ENCODE data around the gene INSYN2A.

INSYN2A gene

DNA sequence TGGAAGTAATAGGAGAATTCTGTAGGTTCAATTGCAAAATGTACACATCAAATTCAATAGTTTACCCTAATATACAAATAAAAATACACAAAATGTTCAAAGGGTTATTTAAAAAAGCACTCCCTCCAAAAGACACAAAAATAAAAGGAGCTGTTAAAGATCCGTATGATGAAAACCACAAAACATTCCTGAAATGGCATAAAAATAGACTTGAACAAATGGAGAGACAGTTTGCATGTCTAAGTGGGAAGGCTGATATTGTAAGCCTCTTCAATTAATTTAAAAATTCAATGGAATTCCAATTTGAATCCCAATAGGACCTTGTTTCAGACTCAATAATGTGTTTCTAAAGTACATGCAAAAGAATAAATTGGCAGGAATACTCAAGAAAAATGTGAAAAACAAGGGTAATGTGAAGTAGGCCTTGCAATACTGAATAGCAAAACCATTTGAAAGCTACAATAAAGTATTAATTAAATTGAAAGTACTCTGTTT is 38.0 kb upstream of the INSYN2A start:
- DNase-seq (ENCODE audit: low read depth): no peak
- in situ Hi-C loops (cut with HindIII; ENCODE audit: low sequenced_read_pairs): no loop called here

DNA sequence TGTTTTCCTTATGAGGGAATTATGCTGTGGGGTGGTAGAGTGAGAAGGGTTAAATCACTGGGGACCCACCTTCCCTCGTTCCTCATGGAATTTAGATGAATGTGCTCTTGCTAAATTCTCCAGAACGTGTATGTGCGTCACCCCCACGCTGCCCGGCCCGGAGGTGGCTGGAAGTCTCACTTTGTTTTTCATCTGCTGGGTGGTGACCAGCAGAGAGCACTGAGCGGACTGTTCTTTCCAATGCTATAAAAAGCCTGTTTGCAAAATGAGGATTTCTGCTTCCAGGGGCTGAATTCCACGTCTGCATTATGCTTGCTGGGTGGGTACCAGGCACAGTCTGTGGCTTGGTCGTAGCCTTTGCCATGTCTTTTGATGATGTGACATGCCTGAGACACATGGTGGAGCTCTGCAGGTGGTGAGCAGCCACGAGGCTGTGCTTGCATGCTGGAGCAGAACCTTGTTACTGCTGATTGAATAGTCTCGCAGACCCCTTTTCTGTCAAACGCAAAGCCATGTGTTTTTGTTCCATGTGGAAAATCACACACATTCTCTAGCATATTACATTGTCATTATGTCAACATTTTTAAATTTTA is 31.9 kb upstream of the INSYN2A start:
- TF ChIP-seq, protein P1, sequence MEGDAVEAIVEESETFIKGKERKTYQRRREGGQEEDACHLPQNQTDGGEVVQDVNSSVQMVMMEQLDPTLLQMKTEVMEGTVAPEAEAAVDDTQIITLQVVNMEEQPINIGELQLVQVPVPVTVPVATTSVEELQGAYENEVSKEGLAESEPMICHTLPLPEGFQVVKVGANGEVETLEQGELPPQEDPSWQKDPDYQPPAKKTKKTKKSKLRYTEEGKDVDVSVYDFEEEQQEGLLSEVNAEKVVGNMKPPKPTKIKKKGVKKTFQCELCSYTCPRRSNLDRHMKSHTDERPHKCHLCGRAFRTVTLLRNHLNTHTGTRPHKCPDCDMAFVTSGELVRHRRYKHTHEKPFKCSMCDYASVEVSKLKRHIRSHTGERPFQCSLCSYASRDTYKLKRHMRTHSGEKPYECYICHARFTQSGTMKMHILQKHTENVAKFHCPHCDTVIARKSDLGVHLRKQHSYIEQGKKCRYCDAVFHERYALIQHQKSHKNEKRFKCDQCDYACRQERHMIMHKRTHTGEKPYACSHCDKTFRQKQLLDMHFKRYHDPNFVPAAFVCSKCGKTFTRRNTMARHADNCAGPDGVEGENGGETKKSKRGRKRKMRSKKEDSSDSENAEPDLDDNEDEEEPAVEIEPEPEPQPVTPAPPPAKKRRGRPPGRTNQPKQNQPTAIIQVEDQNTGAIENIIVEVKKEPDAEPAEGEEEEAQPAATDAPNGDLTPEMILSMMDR (IDR thresholded peaks at IDR 0.05; ENCODE audit: low read depth, low read length, missing control alignments): no peak
- in situ Hi-C loops (cut with HindIII; ENCODE audit: low sequenced_read_pairs): no loop called here
- DNase-seq (ENCODE audit: low read depth): no peak
- H3K4me3 ChIP-seq (ENCODE audit: low read depth, low read length): no peak overlapping the region

More for the DNA sequence above, 38.0 kb upstream of the INSYN2A start:
- TF ChIP-seq, protein P1 (IDR thresholded peaks at IDR 0.05; ENCODE audit: low read depth, low read length, missing control alignments): no peak
- H3K4me3 ChIP-seq (ENCODE audit: low read depth, low read length): no peak overlapping the region

GRCh38 chr10:127227663-127228062 is 31.3 kb upstream of the INSYN2A start:
- in situ Hi-C loops (cut with HindIII; ENCODE audit: low sequenced_read_pairs): no loop called here
- no peak overlapping the region for H3K4me3 ChIP-seq (ENCODE audit: low read depth, low read length)
- TF ChIP-seq, protein P1 (IDR thresholded peaks at IDR 0.05; ENCODE audit: low read depth, low read length, missing control alignments): no peak
- DNase-seq (ENCODE audit: low read depth): no peak

GRCh38 chr10:127227027-127227426 is 30.6 kb upstream of the INSYN2A start:
- DNase-seq (ENCODE audit: low read depth): no peak
- in situ Hi-C loops (cut with HindIII; ENCODE audit: low sequenced_read_pairs): no loop called here
- H3K4me3 ChIP-seq (ENCODE audit: low read depth, low read length): no peak overlapping the region
- TF ChIP-seq, protein P1 (IDR thresholded peaks at IDR 0.05; ENCODE audit: low read depth, low read length, missing control alignments): no peak

DNA sequence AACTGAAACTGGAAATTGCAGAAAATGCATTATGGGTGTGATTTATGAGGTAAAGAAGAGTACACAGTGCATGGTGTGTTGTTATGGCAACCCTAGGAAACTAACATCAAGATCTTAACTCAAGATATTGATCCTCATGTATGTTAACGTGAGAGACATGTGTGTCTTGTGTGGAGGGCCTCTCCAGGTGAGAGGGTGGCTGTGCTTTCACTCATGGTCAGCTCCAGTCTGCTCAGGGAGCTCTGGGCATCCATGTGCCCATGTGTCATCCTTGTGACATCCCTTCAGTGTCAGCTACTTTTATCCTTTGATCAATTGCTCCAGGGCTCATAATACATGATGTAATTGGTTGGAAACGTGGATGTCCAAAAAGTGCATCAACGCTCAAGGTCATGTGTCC is 24.9 kb upstream of the INSYN2A start:
- TF ChIP-seq, protein P1 (IDR thresholded peaks at IDR 0.05; ENCODE audit: low read depth, low read length, missing control alignments): no peak
- no peak for DNase-seq (ENCODE audit: low read depth)
- in situ Hi-C loops (cut with HindIII; ENCODE audit: low sequenced_read_pairs): no loop called here
- no peak overlapping the region for H3K4me3 ChIP-seq (ENCODE audit: low read depth, low read length)

- DNase-seq (ENCODE audit: low read depth): no peak
- TF ChIP-seq, protein P1 (IDR thresholded peaks at IDR 0.05; ENCODE audit: low read depth, low read length, missing control alignments): no peak
- in situ Hi-C loops (cut with HindIII; ENCODE audit: low sequenced_read_pairs): no loop called here
- no peak overlapping the region for H3K4me3 ChIP-seq (ENCODE audit: low read depth, low read length)
These were observed 22.3 kb upstream of the INSYN2A start for GRCh38 chr10:127218658-127219057.
